Left renal pelvis (tissue), 4 donors: Measurements from ENCODE around the gene COQ8B. TPM values are rescaled to one million over a fixed set of nuclear protein-coding genes. Genes with fewer than 3 reads are reported as not detected.

Experiments used
- DNase-seq, 4 donors: peaks; one replicate each; pipeline ENCODE4 v3.0.0-alpha.2; 2013; ENCODE audit warnings: low read depth in 4 of 4, low spot score in 3 of 4
- polyA plus RNA-seq, 4 donors: library from polyadenylated mRNA; unstranded; fragments of 120-200 nt; gene quantifications; one replicate each; pipeline ENCODE4 v1.2.1, GENCODE V29; 2013; ENCODE audit not compliant: insufficient read length in 4 of 4

COQ8B gene
- polyA plus RNA-seq, 4 donors, result 25.9 to 49.7 (median 30.0) TPM

GRCh38 chr19:40718774-40719391, 2.2 kb upstream of the COQ8B start:
- DNase-seq, result peak in 1 of 4 donors; percentile 46

- DNase-seq, result no peak
Measured at GRCh38 chr19:40717880-40718773, 1.4 kb upstream of the COQ8B start.

GRCh38 chr19:40717325-40717879, 716 bp upstream of the COQ8B start:
- no peak for DNase-seq

- no peak for DNase-seq
Measured at GRCh38 chr19:40716031-40716481, 630 bp downstream of the COQ8B start.

GRCh38 chr19:40714441-40715299, 2.0 kb downstream of the COQ8B start:
- peak; percentile 84 to 91 (median 89) for DNase-seq

GRCh38 chr19:40713939-40714338, 2.7 kb downstream of the COQ8B start:
- no peak for DNase-seq

GRCh38 chr19:40709817-40710216, 6.9 kb downstream of the COQ8B start:
- no peak for DNase-seq

- no peak for DNase-seq
Measured at GRCh38 chr19:40707615-40708014, 9.1 kb downstream of the COQ8B start.

GRCh38 chr19:40705950-40706619, 10.6 kb downstream of the COQ8B start:
- DNase-seq, result no peak

- DNase-seq, result no peak
Measured at GRCh38 chr19:40705362-40705651, 11.4 kb downstream of the COQ8B start.

GRCh38 chr19:40704491-40705361, 12.0 kb downstream of the COQ8B start:
- DNase-seq, result no peak

GRCh38 chr19:40703029-40703755, 13.5 kb downstream of the COQ8B start:
- no peak for DNase-seq

GRCh38 chr19:40702337-40703012, 14.2 kb downstream of the COQ8B start:
- DNase-seq, result no peak

GRCh38 chr19:40701758-40702157, 14.9 kb downstream of the COQ8B start:
- DNase-seq, result no peak

GRCh38 chr19:40700083-40700482, 16.6 kb downstream of the COQ8B start:
- no peak for DNase-seq

GRCh38 chr19:40697007-40697406, 19.7 kb downstream of the COQ8B start:
- no peak for DNase-seq

GRCh38 chr19:40695881-40696280, 20.8 kb downstream of the COQ8B start:
- DNase-seq, result no peak

GRCh38 chr19:40693896-40694295, 22.8 kb downstream of the COQ8B start:
- no peak for DNase-seq
